Neural cell (in vitro differentiated cells): ENCODE data around the gene INTS6. TPM values are rescaled to one million over a fixed set of nuclear protein-coding genes. Genes with fewer than 3 reads are reported as not detected.

Experiments used
- H2AFZ ChIP-seq: fragments of 200-600, 300-800 bp; sonication (generic), shearing (Covaris generic); 2 replicates; pipeline ENCODE4 v1.6.0; 2014; ENCODE audit warnings: low read depth, mild to moderate bottlenecking, antibody characterized with exemption, low read length, moderate library complexity
- H3F3A ChIP-seq: fragments of 200-600 bp; shearing (Covaris generic); 2 replicates; pipeline ENCODE4 v1.6.1; 2016; ENCODE audit warnings: mild to moderate bottlenecking, moderate library complexity, mixed read lengths, antibody characterized with exemption, low read length; ENCODE audit not compliant: insufficient read depth, poor library complexity, severe bottlenecking
- H3K27ac ChIP-seq: fragments of 200-600, 300-800 bp; sonication (generic), shearing (Covaris generic); 2 replicates; pipeline ENCODE4 v1.5.1; 2014; ENCODE audit warnings: mild to moderate bottlenecking, low read length, moderate library complexity
- H3K27me3 ChIP-seq: fragments of 300-800, 200-600 bp; sonication (generic), shearing (Covaris generic); 2 replicates; pipeline ENCODE4 v1.6.0; 2014; ENCODE audit warnings: mild to moderate bottlenecking, low read depth, low read length, moderate library complexity; ENCODE audit not compliant: insufficient read depth
- H3K36me3 ChIP-seq: fragments of 300-800, 200-600 bp; sonication (generic), shearing (Covaris generic); 2 replicates; pipeline ENCODE4 v1.5.1; 2014; ENCODE audit warnings: mild to moderate bottlenecking, antibody characterized with exemption, low read length, moderate library complexity; ENCODE audit not compliant: insufficient read depth
- H3K4me2 ChIP-seq: fragments of 300-800, 200-600 bp; sonication (generic), shearing (Covaris generic); 2 replicates; pipeline ENCODE4 v1.6.0; 2014; ENCODE audit warnings: mild to moderate bottlenecking, low read length
- H3K4me3 ChIP-seq: fragments of 300-800, 200-600 bp; sonication (generic), shearing (Covaris generic); 2 replicates; pipeline ENCODE4 v1.5.1; 2014; ENCODE audit warnings: mild to moderate bottlenecking, low read length, moderate library complexity
- H3K79me2 ChIP-seq: fragments of 200-600 bp; shearing (Covaris generic); replicated peaks from 2 replicates; pipeline ENCODE4 v1.6.0; 2014; ENCODE audit warnings: mild to moderate bottlenecking, low read length, moderate library complexity; ENCODE audit not compliant: insufficient read depth
- H3K9ac ChIP-seq: fragments of 300-800, 200-600 bp; sonication (generic), shearing (Covaris generic); 2 replicates; pipeline ENCODE4 v1.6.1; 2016; ENCODE audit warnings: mild to moderate bottlenecking, low read length, mixed read lengths
- H3K9me2 ChIP-seq: fragments of 200-600 bp; shearing (Covaris generic); 2 replicates; pipeline ENCODE4 v1.6.1; 2016; ENCODE audit warnings: mild to moderate bottlenecking, low read length, mixed read lengths; ENCODE audit not compliant: insufficient read depth
- H3K9me3 ChIP-seq: fragments of 200-600, 300-800 bp; sonication (generic), shearing (Covaris generic); 2 replicates; pipeline ENCODE4 v1.6.1; 2016; ENCODE audit warnings: mild to moderate bottlenecking, mixed run types, low read length, moderate library complexity, mixed read lengths
- H4K20me1 ChIP-seq: fragments of 200-600 bp; shearing (Covaris generic); 2 replicates; pipeline ENCODE4 v1.6.1; 2016; ENCODE audit warnings: mild to moderate bottlenecking, mixed run types; ENCODE audit not compliant: insufficient read depth
- EP300 ChIP-seq: fragments of 450-650 bp; conservative IDR thresholded peaks from 2 replicates; pipeline ENCODE4 v1.6.1; 2014; ENCODE audit warnings: antibody characterized with exemption, mild to moderate bottlenecking, moderate library complexity; ENCODE audit not compliant: poor library complexity, severe bottlenecking
- EZH2 ChIP-seq: fragments of 200-600, 300-800 bp; shearing (Covaris generic), sonication (generic); IDR thresholded peaks from 2 replicates; pipeline ENCODE4 v1.6.1; 2014; ENCODE audit warnings: antibody characterized with exemption, low read length, borderline replicate concordance, mild to moderate bottlenecking; ENCODE audit not compliant: insufficient read depth, poor library complexity, severe bottlenecking
- MXI1 ChIP-seq: fragments of 450-650 bp; conservative IDR thresholded peaks from 2 replicates; pipeline ENCODE4 v1.6.1; 2014; ENCODE audit warnings: antibody characterized with exemption, mild to moderate bottlenecking; ENCODE audit not compliant: poor library complexity, severe bottlenecking
- POLR2AphosphoS5 ChIP-seq: IDR thresholded peaks from 2 replicates; pipeline ENCODE4 v1.6.1; 2012
- RAD21 ChIP-seq: fragments of 450-650 bp; conservative IDR thresholded peaks from 2 replicates; pipeline ENCODE4 v1.6.1; 2014; ENCODE audit warnings: antibody characterized with exemption, mild to moderate bottlenecking, moderate library complexity
- SMC3 ChIP-seq: fragments of 450-650 bp; conservative IDR thresholded peaks from 2 replicates; pipeline ENCODE4 v1.6.1; 2014; ENCODE audit warnings: antibody characterized with exemption, mild to moderate bottlenecking, moderate library complexity; ENCODE audit not compliant: poor library complexity
- TAF1 ChIP-seq: IDR thresholded peaks from 2 replicates; pipeline ENCODE4 v1.6.1; 2012; ENCODE audit warnings: low read depth
- polyA plus RNA-seq: library from polyadenylated mRNA; depleted of rRNA; stranded (reverse); fragments of >200 nt; gene quantifications from 2 replicates; pipeline ENCODE4 v1.2.3, GENCODE V29; 2014
- TF ChIP-seq, protein P1 (sequence below): fragments of 450-650 bp; IDR thresholded peaks from 2 replicates; pipeline ENCODE4 v1.5.1; 2014; ENCODE audit warnings: antibody characterized with exemption, mild to moderate bottlenecking, moderate library complexity; ENCODE audit not compliant: poor library complexity, severe bottlenecking

INTS6 gene
- polyA plus RNA-seq, 1 donor from 2014 or later: 22.6 TPM

GRCh38 chr13:51373451-51373850 is 79.4 kb downstream of the INTS6 start:
- no peaks in the 10 kb centered on the region for H3K9me2 ChIP-seq
- no peaks in the 10 kb centered on the region for H3F3A ChIP-seq
- no peaks in the 10 kb centered on the region for H3K9me3 ChIP-seq
- H3K4me3 ChIP-seq: no peak overlapping the region
- H3K79me2 ChIP-seq: no peaks in the 10 kb centered on the region
- TF ChIP-seq EZH2 (no peak), MXI1 (no peak), RAD21 (no peak), SMC3 (no peak)
- TF ChIP-seq, protein P1, sequence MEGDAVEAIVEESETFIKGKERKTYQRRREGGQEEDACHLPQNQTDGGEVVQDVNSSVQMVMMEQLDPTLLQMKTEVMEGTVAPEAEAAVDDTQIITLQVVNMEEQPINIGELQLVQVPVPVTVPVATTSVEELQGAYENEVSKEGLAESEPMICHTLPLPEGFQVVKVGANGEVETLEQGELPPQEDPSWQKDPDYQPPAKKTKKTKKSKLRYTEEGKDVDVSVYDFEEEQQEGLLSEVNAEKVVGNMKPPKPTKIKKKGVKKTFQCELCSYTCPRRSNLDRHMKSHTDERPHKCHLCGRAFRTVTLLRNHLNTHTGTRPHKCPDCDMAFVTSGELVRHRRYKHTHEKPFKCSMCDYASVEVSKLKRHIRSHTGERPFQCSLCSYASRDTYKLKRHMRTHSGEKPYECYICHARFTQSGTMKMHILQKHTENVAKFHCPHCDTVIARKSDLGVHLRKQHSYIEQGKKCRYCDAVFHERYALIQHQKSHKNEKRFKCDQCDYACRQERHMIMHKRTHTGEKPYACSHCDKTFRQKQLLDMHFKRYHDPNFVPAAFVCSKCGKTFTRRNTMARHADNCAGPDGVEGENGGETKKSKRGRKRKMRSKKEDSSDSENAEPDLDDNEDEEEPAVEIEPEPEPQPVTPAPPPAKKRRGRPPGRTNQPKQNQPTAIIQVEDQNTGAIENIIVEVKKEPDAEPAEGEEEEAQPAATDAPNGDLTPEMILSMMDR: no peak
- H3K36me3 ChIP-seq: peaks cover 8% of the 10 kb centered on the region
- no peak overlapping the region for H3K4me2 ChIP-seq
- no peaks in the 10 kb centered on the region for H3K27me3 ChIP-seq
- H4K20me1 ChIP-seq: no peaks in the 10 kb centered on the region
- H3K27ac ChIP-seq: no peak overlapping the region
- no peak overlapping the region for H3K9ac ChIP-seq
- H2AFZ ChIP-seq: no peak overlapping the region

GRCh38 chr13:51371768-51372399 is 81.0 kb downstream of the INTS6 start:
- no peaks in the 10 kb centered on the region for H3K79me2 ChIP-seq
- no peaks in the 10 kb centered on the region for H3K9me3 ChIP-seq

DNA sequence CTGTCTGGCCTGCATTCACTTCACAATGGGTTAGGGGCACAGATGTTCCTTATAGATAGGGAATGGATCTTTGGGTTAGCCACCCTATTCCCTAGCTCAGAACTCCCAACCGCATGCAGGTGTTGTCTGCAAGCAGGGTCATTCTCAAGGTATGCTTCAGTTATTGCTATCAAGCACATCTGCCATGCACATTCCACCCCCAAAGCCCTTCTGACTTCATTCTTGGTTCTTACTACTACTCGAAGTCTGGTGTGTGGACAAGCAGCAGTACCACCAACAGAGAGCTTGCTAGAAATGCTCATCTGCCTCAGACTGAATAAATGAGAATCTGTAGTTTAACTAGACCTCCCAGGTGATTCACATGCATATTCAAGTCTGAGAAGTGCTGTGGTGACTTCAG is 82.0 kb downstream of the INTS6 start:
- Histone ChIP-seq H3K9me2 (no peaks in the 10 kb centered on the region), H3K27me3 (no peaks in the 10 kb centered on the region), H2AFZ (no peak overlapping the region), H3K36me3 (peaks cover 13% of the 10 kb centered on the region), H3K4me2 (no peak overlapping the region), H3K27ac (no peak overlapping the region), H4K20me1 (no peaks in the 10 kb centered on the region), H3K9me3 (no peaks in the 10 kb centered on the region), H3F3A (no peaks in the 10 kb centered on the region), H3K4me3 (no peak overlapping the region), H3K79me2 (no peaks in the 10 kb centered on the region), H3K9ac (no peak overlapping the region)
- no peak for TF ChIP-seq EP300

More at GRCh38 chr13:51371768-51372399, 81.0 kb downstream of the INTS6 start:
- Histone ChIP-seq H3K9me2 (no peaks in the 10 kb centered on the region), H4K20me1 (no peaks in the 10 kb centered on the region), H3K27me3 (no peaks in the 10 kb centered on the region), H3K4me3 (no peak overlapping the region), H2AFZ (no peak overlapping the region), H3K9ac (no peak overlapping the region), H3K4me2 (no peak overlapping the region), H3K27ac (no peak overlapping the region), H3K36me3 (peaks cover 13% of the 10 kb centered on the region), H3F3A (no peaks in the 10 kb centered on the region)
- TF ChIP-seq, protein P1: no peak
- TF ChIP-seq TAF1 (no peak), MXI1 (no peak), EZH2 (no peak), SMC3 (no peak), POLR2AphosphoS5 (no peak), EP300 (no peak)
